GM10248 (cell line): ENCODE results near the gene SLC38A9.
"Not testable (repeated sequence)": the region's sequence is repeated elsewhere in the genome, so short reads cannot be mapped to it uniquely, and the experiment has no call there.

ENCODE experiments used
- CTCF ChIA-PET: fragments of 300-600 bp; sonication (Branson Sonifier 250); formaldehyde crosslinking; extraction: SDS; loops from one replicate; lab custom pipeline; 2021; ENCODE audit warnings: antibody characterized with exemption; lab: Yijun Ruan, JAX
- POLR2A ChIA-PET: fragments of 350-650 bp; sonication (Branson Sonifier 250); formaldehyde crosslinking; extraction: SDS; loops from one replicate; lab custom pipeline; 2020; ENCODE audit warnings: antibody characterized with exemption; lab: Yijun Ruan, JAX
- DNase-seq: peaks from one replicate; pipeline ENCODE4 v3.0.0; 2012; ENCODE audit errors: extremely low spot score
- CTCF ChIP-seq: IDR thresholded peaks from 2 replicates; pipeline ENCODE4 v1.5.1; 2012; ENCODE audit warnings: mild to moderate bottlenecking, low read depth; ENCODE audit errors: extremely low read depth, missing control alignments, control extremely low read depth

The SLC38A9 gene

GRCh38 chr5:55609413-55609812, 102.7 kb downstream of the SLC38A9 start:
- CTCF ChIA-PET, result interaction anchor here (1.1 kb wide), 1 partner anchor 26 kb away, joined by 3 read pairs; no protein-coding TSS in a partner anchor
- no peak for DNase-seq
- POLR2A ChIA-PET, result no interaction called here
- TF ChIP-seq CTCF, result no peak

- ChIA-PET POLR2A (no interaction called here), CTCF (interaction anchor here (1.1 kb wide), 1 partner anchor 25 kb away, joined by 3 read pairs; no protein-coding TSS in a partner anchor)
- no peak for DNase-seq
- no peak for TF ChIP-seq CTCF
These were observed 103.4 kb downstream of the SLC38A9 start for GRCh38 chr5:55608595-55609349.

GRCh38 chr5:55607309-55607708, 104.8 kb downstream of the SLC38A9 start:
- POLR2A ChIA-PET, DNase-seq, CTCF ChIA-PET: not testable (repeated sequence)

- no peak for DNase-seq
- CTCF ChIA-PET, result no interaction called here
- POLR2A ChIA-PET, result no interaction called here
- TF ChIP-seq CTCF, result no peak
These were observed 107.5 kb downstream of the SLC38A9 start for GRCh38 chr5:55604611-55605067.

GRCh38 chr5:55603922-55604321, 108.2 kb downstream of the SLC38A9 start:
- no peak for TF ChIP-seq CTCF
- ChIA-PET POLR2A (no interaction called here), CTCF (no interaction called here)
- no peak for DNase-seq

GRCh38 chr5:55601628-55602027, 110.5 kb downstream of the SLC38A9 start:
- DNase-seq, result no peak
- POLR2A ChIA-PET, result no interaction called here
- no peak for TF ChIP-seq CTCF
- CTCF ChIA-PET, result interaction anchor here (1.2 kb wide), 1 partner anchor 11 kb away, joined by 3 read pairs; no protein-coding TSS in a partner anchor

GRCh38 chr5:55601204-55601618, 110.9 kb downstream of the SLC38A9 start:
- ChIA-PET POLR2A (no interaction called here), CTCF (no interaction called here)
- DNase-seq, result no peak
- TF ChIP-seq CTCF, result no peak
